ENCODE data around the gene P3H2.
"Not testable (repeated sequence)": the region's sequence is repeated elsewhere in the genome, so short reads cannot be mapped to it uniquely, and the experiment has no call there.

The P3H2 gene

DNA sequence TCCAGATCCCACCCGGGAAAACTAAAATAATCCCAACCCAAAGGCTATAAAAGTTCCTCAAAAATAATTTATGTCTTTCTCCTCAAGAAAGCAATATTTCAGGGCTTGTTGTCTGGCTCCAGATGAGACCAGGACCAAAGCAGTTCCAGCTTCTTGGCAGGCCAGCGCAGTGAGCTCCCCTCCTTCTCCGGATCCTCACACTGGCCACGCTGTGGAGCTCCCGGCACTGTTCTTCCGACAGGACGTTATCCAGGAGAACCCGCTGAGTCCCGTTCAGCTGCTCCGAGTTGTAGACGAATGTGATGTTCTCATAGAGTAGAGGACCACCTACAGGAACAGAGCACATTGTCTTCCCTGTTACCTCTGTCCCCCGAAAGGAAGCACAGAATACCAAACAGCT is 146.3 kb downstream of the P3H2 start:
- DNase-seq: no peak

DNA sequence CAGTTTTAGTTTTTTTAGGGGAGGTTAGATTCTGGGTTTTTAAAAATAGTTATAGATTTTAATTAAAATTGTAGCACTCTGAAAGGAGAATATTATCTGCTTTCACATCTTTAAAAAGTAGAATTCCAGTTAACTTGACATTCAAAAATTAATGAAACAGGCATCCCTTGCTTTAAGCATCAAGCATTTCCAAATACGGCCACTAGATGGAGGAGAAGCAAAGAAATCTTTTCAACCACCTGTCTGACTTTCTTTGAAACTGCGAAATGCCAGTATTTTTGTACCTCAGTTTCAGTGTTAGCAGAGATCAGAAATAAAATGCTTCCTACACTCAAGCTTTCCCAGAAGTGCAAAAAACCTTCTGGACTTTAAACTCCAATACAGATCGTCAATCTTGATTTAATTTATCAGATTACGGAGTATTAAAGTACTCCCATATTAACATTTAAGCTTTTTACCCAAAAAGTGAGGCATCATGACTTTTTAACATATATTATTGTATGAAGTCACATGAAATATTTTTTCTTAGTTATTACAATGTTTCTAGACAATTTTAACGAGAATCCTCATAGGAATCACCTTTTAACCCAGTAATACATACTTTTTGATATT is 153.3 kb downstream of the P3H2 start:
- peak; percentile 38 for DNase-seq

DNA sequence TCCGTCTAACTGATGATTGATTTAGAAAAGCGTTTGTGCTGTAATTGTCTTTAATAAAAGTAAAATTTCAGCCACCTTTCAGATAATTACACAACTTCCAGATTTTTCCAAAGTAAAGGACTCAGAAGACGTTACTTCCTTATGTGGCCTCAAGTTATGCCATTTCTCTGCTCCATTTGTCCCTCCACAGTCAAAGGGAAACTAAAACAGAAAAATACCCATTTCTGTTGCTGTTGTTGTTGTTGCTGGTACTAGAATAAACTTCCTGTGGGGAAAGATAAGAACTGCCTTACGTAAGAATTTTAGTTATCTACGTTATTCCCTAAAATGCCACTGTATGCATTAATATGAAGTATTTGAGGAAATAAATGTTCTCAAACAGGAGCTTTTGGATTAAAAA is 153.9 kb downstream of the P3H2 start:
- DNase-seq: no peak

DNA sequence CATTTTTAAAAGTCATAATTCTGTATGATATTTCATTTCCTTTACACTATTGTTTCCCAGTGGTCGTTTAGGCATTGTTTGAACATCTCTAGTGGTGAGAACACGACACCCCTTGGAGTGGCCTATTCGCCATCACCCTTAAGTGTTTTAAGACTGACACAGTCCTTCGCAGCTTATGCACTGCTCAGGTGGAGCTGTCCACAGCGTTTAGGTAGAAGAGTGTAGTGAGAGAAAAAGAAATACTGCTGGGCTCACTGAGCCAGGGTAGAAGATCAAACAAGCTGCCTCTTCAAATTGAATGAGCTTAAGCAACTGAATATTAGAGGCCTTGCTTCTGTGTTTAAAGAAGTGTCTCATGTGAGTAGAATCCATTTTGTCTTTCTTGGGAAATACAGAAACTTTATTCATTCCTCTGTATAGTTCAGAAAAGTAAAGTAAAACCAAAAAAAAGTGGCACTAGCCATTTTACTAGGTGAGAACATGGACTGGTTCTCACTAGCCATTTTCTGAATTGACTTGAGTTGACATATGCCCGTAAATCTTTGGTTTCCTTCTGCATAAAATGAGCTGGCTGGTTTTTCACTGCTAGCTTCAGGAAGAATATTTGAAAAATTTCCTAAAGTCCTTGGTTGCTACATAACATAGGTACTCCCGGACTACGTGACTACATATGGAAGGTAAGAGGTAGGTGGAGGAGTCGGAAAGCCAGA is 155.9 kb downstream of the P3H2 start:
- no peak for DNase-seq

DNA sequence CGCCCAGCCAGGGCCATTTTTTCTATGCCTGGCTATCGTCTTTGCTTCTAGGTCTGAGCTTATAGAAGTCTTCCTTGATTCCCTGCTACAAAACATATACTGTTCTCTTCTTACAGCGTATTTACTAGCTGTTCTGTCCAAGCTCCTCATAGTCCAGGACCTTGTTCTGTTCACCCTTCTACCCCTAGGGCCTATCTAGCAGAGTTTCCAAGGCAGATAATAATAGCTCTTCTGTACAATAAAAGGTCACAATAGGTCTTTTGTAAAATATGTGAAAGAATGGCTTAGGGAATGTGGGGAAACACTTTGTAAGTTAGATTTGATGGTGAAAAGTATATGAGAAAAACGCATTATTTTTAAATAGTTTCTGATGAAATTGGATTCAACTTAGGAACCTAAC is 158.2 kb downstream of the P3H2 start:
- no peak for DNase-seq

DNA sequence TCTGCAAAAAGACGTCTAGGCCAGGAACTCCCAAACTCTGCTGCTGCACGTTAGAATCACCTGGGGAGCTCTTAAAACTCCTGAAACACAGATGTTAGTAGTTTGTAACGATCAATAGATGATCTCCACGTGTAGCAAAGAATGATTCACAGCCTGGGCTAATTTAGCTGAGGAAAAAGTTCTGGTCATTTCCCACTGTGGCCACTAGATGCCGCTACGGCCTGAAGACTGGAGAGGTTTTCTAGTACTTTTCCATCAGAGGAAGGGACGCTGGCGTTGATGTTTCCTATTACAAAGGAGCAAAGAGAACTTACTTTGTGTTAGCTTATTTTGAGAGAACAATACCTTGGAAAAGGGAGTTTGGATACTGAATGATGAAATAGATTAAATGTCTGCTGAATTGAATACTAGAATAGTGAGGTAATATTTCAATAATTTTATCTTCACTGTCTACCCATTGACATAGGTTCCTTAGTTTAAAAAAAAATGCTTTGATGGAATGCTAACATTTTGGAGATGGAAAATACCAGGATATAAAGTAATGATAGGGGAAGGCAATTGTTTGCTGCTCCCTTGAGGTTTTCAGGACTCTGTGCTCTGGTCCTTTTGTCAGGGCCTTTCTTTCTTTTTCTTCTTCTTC is 159.1 kb downstream of the P3H2 start:
- peak; percentile 51 for DNase-seq

DNA sequence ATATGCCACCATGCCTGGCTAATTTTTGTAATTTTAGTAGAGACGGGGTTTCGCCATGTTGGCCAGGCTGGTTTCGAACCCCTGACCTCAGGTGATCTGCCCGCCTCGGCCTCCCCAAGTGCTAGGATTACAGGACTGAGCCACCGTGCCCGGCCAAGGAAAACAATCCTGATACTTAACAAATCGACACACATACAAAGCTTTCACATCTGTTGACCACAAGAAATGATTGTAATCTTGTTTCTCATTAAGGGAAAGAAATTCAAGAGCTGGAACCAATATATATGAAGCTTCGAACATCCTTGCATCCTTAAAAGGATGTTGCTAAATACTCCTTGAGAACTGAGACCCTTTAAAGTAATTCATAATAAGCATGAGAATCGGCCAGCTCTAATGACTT is 159.6 kb downstream of the P3H2 start:
- not testable (repeated sequence) for DNase-seq

DNA sequence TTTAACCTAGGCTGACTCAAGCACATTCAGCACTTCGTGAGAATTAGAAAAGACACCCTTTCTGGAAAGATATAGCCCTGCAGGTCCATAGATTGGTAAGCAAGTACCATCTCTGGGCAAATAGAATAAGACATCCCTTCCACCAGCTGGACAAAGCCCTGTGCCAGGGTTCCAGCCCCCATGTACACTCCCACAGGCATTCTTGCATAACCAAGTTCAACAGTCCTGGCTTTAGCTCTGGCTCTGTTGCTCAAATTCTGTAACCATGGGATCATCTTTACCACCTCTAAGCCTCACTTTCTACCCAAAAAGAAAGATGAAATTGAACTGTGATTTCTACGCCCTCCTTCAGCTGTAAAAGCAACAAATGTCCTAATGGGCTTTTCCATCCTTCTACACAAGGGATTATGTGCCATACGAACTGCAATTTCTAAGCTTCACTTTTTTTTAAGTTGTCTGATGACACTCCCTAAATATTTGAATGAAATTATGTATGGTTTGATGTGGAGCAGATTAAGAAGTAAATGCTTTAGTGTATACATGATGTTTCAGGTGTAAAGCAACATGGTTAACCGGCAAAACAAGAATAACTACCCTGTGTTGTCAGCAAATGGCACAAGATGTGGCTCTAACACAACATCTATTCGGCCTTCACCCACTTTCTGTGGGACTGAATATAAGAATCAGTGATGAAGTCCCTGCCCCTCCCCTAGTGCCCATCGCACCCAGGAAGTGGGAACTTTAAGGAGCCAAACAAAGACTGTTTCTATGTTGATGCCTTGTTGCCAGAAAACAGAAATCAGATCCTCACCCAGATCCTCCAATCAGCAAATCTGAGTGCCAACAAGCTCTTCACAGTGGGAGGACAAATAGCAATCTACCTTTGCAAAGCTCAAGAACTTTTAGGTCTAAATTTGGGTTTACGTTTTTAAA is 165.7 kb downstream of the P3H2 start:
- no peak for DNase-seq

DNA sequence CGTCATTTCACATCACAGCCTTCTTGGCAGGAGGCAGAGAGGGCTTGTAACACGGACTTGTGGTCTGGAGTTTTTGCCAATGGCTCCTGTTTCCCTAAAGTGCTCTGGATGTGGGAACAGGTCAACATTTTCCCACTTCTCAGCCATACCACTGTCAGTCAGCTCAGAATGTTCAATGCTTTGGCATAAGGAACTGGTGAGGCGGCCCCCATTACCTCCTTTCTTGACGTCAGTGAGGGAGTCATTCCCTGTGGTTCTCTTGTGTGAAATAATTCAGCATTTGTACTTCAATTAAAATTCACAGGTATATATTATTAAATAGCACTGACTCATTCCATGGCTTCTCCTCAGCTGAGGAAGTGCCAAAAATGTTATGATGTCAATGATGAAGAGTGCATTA is 167.1 kb downstream of the P3H2 start:
- DNase-seq: no peak

DNA sequence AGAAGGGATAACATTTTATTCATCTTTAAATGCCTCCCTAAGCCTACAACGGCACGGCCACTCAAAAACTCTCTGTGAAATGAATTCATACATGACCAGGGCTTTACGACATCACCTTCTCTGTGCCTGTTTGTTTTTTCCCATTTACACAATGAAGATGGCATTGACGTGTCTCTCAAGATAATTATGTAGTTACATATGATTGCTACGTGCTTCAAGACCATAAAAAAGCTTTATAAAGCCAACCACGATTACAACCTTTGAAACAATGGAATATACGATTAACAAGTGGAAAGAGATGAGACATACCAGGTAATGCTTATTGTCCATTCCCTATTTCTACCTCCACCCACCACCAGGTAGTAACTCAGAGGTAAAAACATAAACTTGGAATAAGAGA is 168.4 kb downstream of the P3H2 start:
- no peak for DNase-seq

DNA sequence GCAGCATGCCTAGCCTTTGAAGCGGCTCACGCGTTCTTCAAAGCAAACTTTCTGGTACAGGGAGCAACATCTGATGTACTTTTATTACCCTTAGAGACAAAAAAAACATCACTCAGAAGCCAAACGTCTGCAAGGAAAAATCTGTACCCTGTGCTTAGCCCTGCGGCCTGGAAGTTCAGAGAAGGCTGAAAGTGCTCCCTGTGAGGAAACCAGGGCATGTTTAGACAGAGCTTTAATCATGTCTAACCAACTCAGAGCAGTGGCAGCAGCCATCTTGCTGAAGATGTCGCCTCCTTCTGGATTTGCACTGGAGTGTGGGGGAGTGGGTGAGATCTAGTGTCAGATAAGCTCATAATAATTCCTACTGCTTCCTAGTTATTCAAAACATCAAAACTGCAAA is 170.4 kb downstream of the P3H2 start:
- DNase-seq: no peak

DNA sequence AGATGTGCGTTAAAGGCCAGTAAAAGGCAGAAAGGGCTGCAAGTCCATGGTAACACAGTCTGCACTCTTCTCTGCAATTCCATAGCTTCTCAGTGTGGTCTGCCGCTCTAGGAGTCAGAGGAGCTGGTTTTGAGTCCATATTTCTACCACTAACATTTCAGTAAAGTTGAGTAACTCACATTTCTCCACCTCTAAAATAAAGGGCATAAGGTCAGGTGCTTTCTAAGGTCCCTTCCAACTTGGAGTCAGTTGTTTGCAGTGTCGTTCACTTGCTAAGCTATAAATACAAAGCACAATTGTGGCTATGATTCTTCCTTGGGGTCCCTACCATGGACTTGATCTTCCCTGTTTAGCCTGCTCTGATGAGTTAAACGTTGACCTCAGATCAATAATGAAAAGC is 171.1 kb downstream of the P3H2 start:
- no peak for DNase-seq

DNA sequence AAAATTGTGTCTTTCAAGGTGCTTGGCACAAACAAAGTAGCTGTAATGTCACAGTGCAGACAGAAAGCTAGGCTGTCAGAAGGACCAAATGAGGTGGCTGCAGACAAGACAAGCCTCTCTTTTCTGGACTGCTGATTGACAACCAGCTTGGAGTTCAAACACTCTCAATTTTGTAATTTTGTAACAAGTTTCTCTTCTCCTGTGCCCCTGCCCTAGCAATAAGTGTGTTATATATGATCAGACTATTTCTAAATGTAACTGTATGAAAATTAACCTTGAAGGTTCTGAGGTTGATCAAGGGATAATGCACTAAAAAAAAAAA is 172.0 kb downstream of the P3H2 start:
- DNase-seq: no peak

DNA sequence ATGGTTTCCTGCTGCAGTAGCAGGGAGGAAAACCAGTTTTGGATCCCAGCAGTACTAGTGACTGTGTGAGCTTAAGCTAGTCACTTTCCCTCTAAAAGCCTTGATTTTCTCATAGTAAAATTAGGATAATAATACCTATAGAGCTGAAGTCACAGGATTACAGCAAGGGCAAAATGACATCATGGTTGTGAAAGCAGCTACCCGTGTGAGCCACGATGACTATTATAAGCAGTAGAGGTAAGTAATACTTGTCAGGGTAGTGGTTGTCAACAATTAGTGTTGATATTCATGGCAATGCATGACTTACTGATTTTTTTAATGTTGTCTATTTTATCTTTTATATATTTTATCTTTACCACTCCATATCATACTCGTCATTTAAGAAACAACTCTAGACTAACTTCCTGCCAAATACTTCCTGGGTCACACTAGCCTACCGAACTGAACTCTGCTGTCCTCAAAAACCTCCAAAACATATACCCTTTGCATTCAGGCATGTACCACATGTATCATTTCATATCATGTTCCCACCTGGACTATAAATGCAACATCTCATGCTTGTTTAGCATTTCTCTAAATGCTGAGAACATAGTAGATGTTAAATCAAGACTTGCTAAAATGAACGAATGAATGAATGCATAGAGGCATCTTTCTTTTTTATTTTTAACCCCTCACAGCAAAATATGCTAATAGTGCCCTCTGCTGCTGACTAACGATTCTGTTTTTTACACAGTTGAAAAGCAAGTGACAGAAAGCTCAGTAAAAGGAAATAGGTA is 172.6 kb downstream of the P3H2 start:
- no peak for DNase-seq

DNA sequence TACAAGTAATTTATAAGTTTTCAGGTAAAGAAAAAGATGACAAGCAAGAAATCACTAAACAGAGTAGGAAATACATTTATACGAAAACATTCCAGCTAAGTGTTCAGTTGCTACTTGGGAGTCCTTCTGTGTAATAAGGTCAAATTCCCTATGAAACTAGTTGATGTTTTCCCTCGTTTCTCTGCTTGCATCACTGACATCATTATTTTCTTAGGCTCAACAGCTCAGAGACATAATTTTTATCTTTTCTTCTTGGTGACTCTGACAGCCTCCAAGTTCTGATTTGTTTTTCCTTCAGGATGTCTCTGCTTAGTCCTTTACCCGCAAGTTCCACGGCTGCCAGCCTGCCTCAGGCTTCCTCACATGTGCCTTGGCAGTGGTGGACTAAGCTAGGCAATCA is 173.6 kb downstream of the P3H2 start:
- DNase-seq: no peak

DNA sequence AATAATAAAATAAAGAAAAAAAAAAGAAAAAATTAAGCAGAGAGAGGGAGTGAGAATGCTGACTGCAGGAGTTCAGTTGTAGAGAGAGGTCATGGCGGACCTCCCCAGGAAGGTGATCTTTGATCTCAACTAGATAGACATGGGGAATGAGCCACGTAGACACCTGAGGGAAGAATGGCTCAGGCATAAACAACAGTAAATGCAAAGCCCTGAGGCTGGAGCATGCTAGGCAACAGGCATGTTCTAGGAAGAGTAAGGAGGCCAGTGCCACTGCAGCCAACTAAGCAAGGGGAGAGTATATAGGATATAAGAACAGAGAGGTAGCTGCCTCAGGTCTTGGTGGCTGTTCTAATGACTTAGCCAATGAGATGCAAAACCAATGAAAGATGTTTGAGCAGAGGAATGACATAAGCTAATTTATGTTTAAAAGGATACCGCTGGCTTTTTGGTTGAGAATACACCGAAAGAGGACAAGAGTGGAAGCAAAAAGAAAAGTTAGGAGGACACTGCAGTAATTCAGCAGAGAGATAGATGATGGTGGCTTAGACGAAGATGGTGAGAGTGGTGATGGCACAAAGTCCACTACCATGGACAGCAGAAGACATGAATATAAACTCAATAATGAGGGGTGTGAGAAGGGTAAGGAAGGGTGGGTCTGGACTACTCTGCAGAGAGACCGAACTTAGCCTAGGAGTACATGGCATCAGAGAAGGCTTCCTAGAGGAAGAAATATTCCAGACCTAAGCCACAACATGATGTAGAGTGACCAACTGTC is 174.6 kb downstream of the P3H2 start:
- DNase-seq: no peak

DNA sequence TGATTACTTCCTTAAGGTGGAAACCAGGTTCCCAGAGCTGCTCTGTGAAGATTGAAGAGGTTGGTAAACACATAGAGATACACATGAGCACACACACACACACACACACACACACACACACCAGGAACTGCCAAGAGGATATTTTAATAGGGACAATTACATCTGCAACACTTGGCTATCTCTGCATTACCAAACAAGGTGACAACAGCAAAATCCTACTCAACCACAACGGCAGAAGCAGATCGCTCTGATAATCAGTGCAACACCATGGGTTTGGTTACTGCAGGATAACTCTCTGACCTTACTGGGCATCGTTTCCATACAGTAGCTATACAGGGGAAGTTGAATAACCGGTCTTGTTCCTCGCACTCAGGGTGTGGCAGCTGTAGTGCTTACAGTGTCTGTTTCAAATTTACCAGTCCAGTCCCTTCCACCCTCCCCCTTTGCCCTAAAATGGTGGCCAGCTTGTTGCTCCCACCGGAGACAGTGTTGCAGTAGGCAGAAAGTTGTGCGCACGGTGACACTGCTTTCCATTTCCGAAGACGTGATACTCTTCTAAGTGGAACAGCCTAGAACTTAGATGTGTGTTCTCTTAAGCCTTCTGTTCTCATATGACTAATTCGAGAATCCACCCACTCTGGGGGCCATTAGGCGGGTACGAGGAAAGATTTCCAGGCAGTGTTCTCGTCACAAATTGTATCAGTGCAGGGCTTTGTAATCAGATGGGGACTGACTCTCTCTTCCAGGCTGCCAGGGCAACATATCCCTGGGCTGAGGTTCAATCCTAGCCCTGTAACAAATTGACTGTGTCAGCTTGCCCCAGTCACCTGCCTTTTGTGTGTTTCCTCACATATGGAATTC is 176.2 kb downstream of the P3H2 start:
- no peak for DNase-seq

DNA sequence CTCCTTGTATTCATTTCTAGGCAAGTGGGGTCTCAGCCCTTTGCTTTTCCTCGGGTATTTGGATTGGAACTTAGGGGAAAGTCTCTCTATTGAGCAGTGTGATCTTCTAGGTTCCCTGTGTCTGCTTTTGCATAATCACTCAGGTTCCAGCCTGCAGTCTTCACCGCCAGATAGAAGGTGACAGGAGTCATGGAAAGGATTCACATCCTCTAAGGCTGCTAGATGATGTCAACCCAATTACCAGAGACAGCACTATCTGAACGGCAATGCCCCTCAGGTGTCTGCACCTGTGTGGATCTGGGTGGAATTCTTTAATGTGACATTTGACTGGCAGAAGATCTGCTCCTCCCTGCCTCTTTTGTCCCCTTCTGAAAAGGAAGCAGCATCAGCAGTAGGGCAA is 177.7 kb downstream of the P3H2 start:
- DNase-seq: no peak

DNA sequence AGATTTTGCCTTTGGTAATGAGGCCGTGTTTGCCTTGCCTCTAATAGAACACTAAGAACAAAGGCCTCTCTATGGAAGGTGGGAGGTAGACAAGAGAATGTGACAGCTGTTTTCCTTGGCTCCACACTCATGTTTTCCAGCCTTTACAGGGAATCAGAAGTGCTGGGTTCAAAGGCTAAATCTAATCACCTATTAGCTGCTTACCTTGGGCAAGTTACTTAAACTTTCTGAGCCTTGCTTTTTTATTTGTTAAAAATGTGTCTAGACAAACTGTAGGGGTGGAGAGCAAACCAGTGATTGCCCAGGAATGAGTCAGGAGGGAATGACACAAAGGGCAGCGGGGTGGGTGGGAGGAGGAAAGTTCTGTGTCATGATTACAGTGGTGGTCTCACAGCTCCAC is 179.0 kb downstream of the P3H2 start:
- no peak for DNase-seq

DNA sequence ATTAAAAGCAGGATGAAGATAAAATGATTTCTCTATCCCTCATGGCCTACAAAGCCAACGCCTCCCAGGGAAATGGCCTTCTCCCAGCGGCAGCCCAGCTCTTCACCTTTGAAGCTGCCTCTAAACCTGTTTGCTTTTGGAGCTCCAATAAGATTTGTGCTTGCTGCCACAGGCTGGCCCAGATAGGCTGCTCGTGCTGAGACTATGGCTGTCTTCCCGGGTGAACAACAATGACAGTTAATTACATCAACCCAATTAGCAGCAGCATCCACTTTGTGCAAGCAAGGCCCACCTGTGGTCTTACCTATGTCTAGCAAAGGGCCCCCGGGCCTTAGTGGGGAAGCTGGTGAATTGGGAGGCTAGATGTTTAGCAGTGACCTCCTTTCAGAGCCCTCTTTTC is 179.6 kb downstream of the P3H2 start:
- no peak for DNase-seq

All from MV-4-11 (cell line).